Neural progenitor cell (in vitro differentiated cells): ENCODE results near the gene CEBPA.

Experiments
- EZH2phosphoT487 ChIP-seq: fragments of 200-600 bp; sonication (generic); IDR thresholded peaks from 2 replicates; pipeline ENCODE4 v1.6.1; 2017; ENCODE audit warnings: antibody characterized with exemption
- TF ChIP-seq, protein P1 (sequence below): fragments of 200-600 bp; sonication (generic); IDR thresholded peaks from 2 replicates; pipeline ENCODE4 v1.5.1; 2017; ENCODE audit warnings: antibody characterized with exemption, mild to moderate bottlenecking

DNA sequence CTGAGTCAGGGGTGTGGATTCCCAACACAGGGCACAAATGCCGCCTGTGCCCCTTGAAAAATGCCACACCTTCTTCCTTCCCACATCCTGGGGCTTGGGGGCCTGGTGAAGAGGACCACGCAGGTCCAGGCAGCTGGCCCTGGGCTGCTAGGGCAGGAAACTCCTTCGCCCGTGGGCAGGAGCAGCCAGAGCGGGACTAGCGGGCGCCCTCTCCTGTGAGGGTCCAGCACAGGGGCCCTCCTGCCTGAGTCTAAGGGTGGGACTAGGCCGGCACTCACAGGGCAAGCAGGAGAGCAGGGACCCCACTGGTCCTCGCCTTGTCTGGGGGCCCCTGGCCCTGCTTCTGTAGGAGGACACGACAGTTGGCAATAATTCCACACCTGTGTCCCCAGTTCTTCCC, 7.5 kb upstream of the CEBPA start:
- no peak for TF ChIP-seq EZH2phosphoT487
- TF ChIP-seq, protein P1, sequence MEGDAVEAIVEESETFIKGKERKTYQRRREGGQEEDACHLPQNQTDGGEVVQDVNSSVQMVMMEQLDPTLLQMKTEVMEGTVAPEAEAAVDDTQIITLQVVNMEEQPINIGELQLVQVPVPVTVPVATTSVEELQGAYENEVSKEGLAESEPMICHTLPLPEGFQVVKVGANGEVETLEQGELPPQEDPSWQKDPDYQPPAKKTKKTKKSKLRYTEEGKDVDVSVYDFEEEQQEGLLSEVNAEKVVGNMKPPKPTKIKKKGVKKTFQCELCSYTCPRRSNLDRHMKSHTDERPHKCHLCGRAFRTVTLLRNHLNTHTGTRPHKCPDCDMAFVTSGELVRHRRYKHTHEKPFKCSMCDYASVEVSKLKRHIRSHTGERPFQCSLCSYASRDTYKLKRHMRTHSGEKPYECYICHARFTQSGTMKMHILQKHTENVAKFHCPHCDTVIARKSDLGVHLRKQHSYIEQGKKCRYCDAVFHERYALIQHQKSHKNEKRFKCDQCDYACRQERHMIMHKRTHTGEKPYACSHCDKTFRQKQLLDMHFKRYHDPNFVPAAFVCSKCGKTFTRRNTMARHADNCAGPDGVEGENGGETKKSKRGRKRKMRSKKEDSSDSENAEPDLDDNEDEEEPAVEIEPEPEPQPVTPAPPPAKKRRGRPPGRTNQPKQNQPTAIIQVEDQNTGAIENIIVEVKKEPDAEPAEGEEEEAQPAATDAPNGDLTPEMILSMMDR, result no peak
